Upper lobe of left lung (tissue), 4 donors: ENCODE results near the gene MSRB1.
A peak's percentile ranks its signal among the peaks of the same experiment; 100 is the strongest.

Experiments used
- POLR2A ChIP-seq, 4 donors: fragments of 450-650 bp; IDR thresholded peaks; one replicate each; pipeline ENCODE4 v1.5.1; 2016 to 2017; ENCODE audit warnings: antibody characterized with exemption in 4 of 4, mild to moderate bottlenecking in 2 of 4
- TF ChIP-seq, protein P1 (sequence below), 6 experiments: fragments of 450-650 bp in 4 of 6; fragments of 200-600 bp in 2 of 6; sonication (generic) in 2 of 6; IDR thresholded peaks; one replicate each; pipeline ENCODE4 v1.5.1; 2016 to 2019; ENCODE audit warnings: antibody characterized with exemption in 6 of 6

DNA sequence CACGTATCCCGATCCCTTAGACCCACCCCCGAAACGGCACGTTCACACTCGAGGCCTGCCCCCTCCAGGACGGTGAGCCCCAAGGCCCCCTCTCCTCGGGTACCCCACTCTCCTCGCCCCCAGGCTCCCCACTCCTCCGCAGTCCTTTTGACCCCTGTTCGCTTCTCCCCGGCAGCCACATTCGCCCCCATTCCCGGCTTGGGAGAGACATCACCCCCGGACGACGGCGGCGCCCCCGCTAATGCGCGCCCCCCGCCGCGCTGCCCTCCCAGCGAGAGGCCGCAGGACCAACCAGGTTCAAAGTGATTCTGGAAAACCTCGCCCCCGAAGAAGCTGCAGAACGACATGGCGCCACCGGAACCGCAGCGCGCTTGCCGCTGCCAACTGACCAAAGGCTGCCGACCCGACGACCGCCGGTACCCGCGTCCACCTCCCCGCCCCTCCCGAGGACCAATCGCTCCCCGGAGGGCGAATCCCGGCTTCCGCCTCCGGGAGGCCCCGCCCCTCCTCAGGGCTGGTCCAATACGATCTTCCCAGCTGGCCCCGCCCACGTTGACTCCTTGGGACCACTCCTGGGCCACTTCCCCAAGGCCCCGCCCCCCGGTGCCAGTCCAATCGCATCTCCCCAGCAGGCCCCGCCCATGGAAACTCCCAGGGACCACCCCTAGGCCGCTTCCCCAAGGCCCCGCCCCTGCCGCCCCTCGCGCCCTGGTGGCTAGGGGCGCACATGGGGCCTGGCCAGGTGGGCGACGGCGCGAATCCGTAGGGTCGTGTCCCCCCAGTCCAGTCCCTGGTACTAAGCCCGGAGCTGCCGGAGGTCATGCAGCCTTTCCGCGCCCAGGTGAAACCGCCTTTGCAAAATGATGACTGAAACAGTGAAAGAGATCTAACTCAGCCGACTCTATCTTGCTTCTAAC lies at the start of gene MSRB1:
- TF ChIP-seq, protein P1, sequence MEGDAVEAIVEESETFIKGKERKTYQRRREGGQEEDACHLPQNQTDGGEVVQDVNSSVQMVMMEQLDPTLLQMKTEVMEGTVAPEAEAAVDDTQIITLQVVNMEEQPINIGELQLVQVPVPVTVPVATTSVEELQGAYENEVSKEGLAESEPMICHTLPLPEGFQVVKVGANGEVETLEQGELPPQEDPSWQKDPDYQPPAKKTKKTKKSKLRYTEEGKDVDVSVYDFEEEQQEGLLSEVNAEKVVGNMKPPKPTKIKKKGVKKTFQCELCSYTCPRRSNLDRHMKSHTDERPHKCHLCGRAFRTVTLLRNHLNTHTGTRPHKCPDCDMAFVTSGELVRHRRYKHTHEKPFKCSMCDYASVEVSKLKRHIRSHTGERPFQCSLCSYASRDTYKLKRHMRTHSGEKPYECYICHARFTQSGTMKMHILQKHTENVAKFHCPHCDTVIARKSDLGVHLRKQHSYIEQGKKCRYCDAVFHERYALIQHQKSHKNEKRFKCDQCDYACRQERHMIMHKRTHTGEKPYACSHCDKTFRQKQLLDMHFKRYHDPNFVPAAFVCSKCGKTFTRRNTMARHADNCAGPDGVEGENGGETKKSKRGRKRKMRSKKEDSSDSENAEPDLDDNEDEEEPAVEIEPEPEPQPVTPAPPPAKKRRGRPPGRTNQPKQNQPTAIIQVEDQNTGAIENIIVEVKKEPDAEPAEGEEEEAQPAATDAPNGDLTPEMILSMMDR (IDR thresholded peaks at IDR 0.05), result peak in 2 of 6 experiments; percentile 12 to 16
- TF ChIP-seq POLR2A (IDR thresholded peaks at IDR 0.05), result peak; percentile 43 to 95 (median 68)
